ENCODE measurements around the gene SLC43A2.
A peak's percentile ranks its signal among the peaks of the same experiment; 100 is the strongest.
"Not testable (repeated sequence)": the region's sequence is repeated elsewhere in the genome, so short reads cannot be mapped to it uniquely, and the experiment has no call there.

The SLC43A2 gene

GRCh38 chr17:1590029-1590746, 38.4 kb downstream of the SLC43A2 start:
- DNase-seq (ENCODE audit: low read depth in 2 of 2) = no peak

GRCh38 chr17:1588821-1589585, 39.6 kb downstream of the SLC43A2 start:
- DNase-seq (ENCODE audit: low read depth in 2 of 2) = no peak

GRCh38 chr17:1584167-1584566, 44.5 kb downstream of the SLC43A2 start:
- DNase-seq (ENCODE audit: low read depth in 2 of 2) = no peak

- no peak for DNase-seq (ENCODE audit: low read depth in 2 of 2)
Observed at GRCh38 chr17:1583556-1583955, 45.1 kb downstream of the SLC43A2 start.

GRCh38 chr17:1582374-1582773, 46.3 kb downstream of the SLC43A2 start:
- no peak for DNase-seq (ENCODE audit: low read depth in 2 of 2)

GRCh38 chr17:1580979-1581676, 47.5 kb downstream of the SLC43A2 start:
- no peak for DNase-seq (ENCODE audit: low read depth in 2 of 2)

GRCh38 chr17:1578029-1578428, 50.6 kb downstream of the SLC43A2 start:
- DNase-seq (ENCODE audit: low read depth in 2 of 2) = no peak

- no peak for DNase-seq (ENCODE audit: low read depth in 2 of 2)
Observed at GRCh38 chr17:1577583-1578013, 51.0 kb downstream of the SLC43A2 start.

GRCh38 chr17:1577182-1577581, 51.5 kb downstream of the SLC43A2 start:
- DNase-seq (ENCODE audit: low read depth in 2 of 2) = no peak

GRCh38 chr17:1576500-1576899, 52.1 kb downstream of the SLC43A2 start:
- DNase-seq (ENCODE audit: low read depth in 2 of 2) = no peak

GRCh38 chr17:1574697-1575471, 53.8 kb downstream of the SLC43A2 start:
- DNase-seq (ENCODE audit: low read depth in 2 of 2) = no peak

GRCh38 chr17:1573932-1574696, 54.5 kb downstream of the SLC43A2 start:
- DNase-seq (ENCODE audit: low read depth in 2 of 2) = peak in 1 of 2 donors; percentile 15

- not testable (repeated sequence) for DNase-seq (ENCODE audit: low read depth in 2 of 2)
Observed at GRCh38 chr17:1572646-1573045, 56.0 kb downstream of the SLC43A2 start.

GRCh38 chr17:1571341-1571704, 57.3 kb downstream of the SLC43A2 start:
- DNase-seq (ENCODE audit: low read depth in 2 of 2) = no peak

GRCh38 chr17:1568950-1569810, 59.5 kb downstream of the SLC43A2 start:
- DNase-seq (ENCODE audit: low read depth in 2 of 2) = no peak

- no peak for DNase-seq (ENCODE audit: low read depth in 2 of 2)
Observed at GRCh38 chr17:1566505-1567199, 62.0 kb downstream of the SLC43A2 start.

- DNase-seq (ENCODE audit: low read depth in 2 of 2) = no peak
Observed at GRCh38 chr17:1565877-1566276, 62.8 kb downstream of the SLC43A2 start.

GRCh38 chr17:1563786-1564613, 64.6 kb downstream of the SLC43A2 start:
- no peak for DNase-seq (ENCODE audit: low read depth in 2 of 2)

- not testable (repeated sequence) for DNase-seq (ENCODE audit: low read depth in 2 of 2)
Observed at GRCh38 chr17:1563471-1563785, 65.2 kb downstream of the SLC43A2 start.
